ENCODE data around the gene CPA4.

Gene CPA4

DNA sequence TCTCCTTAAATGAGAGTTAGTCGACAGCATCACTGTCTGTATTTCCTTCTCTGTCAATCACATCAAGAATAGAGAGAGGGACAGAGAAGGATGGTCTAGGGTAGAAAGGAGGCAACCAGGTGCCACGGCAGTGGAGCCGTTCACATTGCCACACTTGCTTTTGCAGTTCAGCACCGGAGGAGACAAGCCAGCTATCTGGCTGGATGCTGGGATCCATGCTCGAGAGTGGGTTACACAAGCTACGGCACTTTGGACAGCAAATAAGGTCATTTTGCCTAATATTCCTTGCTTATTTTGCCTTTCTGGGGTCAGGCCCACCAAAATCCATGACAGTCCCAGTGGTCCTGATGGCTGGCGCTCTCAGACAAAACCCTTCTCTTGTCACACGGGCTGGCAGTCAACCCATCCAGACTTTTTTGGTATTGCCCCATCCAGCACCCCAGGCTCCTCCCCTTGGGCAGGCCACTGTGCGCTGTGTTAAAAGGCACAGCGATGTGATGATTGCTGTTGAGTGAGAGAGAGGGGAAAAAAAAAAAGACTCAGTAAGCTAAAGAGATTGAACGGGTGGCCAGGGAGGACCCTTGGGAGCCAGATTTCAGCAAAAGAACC, 17.9 kb upstream of the CPA4 start:
- DNase-seq (ENCODE audit: low read depth in 2 of 2) = no peak

- DNase-seq (ENCODE audit: low read depth in 2 of 2) = no peak
These were observed 17.1 kb upstream of the CPA4 start for GRCh38 chr7:130275826-130276297.

DNA sequence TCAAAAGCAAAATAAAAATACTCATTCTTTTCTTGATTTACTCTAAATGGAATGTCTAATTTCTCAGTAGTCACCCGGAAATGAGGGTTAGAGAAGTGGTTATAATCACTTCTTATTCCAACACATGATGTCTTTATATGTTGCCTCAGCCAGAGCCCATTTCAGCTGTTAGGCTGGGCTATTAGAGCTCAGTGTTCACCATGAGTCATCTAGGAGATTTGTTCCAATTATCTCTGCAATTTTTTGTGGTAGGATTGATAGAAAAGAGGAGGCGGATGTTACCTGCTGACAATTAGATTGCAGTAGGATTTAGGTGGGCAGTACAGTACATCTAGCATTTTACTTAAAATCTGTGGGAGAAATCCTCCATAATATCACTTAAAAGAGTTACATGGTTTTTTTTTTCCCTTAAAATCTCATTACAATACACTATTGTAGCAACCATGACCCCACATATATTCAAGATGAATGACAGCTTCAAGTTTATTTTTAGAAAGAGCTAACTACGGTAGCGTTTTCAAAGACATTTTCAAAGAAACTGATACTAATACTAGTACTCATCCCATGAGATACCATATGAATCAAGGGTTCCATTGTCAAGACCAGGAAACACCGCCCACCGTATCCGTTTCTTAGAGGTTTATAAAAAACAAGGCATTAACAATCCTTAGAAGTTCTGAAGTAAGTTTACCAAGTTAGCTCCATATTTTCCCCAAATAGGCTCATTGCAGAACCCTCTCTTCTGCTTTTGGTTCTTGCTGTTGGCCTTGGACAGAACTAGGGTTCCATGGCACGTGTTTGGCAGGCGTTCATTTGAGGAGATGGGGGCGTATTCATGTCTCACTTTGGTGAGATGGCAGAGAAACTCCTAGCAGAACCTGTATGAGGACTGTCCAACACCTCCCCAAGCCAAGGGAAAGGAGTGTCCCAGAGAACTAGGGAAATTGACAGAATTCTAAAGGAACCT, 15.9 kb upstream of the CPA4 start:
- peak in 1 of 2 donors; percentile 23 for DNase-seq (ENCODE audit: low read depth in 2 of 2)

DNA sequence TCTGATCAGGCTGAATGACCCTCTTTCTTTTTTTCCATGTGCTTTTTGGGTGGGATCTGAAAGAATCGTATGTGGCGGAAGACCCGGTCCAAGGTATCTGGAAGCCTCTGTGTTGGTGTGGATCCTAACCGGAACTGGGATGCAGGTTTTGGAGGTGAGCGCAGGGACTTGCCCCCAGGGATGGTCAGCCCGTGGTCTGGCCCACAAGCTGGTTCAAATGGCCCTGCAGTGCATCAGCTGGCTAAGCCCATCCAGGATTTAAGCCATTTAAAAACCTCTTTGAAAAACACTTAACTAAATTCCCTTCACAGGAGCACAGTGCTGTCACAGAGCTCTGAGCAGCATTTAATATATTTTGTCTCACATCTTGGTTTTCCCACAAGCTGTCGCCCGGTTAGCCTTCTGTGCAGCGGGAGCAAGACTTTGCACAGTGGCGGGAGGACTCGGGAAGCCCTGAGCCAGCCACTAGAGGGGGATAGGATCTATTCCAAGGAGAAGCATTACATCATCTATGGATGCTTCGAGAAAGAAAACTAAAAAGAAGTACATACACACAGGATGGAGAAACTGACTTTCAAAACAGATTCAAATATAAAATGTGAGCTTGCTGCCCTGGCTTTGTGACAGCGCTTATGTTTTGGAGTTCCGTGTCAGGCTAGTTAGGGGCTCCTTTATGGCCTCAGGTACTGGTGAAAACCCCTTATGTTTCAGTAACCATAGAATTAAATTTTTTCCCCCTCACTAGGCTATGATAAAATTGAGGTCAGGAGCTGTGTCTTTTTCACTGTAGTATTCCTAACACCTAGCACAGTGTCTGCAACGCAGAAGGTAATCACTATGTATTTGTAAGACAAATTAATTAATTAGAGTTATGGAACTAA, 15.0 kb upstream of the CPA4 start:
- no peak for DNase-seq (ENCODE audit: low read depth in 2 of 2)

DNA sequence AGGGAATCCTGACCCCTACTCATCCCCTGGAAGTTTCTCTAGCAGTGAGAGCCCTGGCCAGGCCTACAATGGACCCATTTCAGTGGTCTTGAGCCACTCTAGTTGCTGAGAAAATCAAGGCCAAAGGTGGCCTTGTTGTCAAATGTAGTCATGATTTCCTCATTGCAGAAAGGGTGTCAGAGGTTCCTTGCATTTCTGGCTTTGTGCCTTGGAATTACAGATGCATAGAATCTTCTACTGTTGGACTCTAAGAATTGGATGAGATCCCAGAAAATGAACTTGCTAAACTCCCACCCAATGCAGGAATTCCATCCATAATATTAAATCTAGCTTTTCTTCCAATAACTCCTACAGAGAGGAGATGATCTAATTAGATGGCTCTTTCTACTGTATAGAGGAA, 14.1 kb upstream of the CPA4 start:
- DNase-seq (ENCODE audit: low read depth in 2 of 2) = no peak

DNA sequence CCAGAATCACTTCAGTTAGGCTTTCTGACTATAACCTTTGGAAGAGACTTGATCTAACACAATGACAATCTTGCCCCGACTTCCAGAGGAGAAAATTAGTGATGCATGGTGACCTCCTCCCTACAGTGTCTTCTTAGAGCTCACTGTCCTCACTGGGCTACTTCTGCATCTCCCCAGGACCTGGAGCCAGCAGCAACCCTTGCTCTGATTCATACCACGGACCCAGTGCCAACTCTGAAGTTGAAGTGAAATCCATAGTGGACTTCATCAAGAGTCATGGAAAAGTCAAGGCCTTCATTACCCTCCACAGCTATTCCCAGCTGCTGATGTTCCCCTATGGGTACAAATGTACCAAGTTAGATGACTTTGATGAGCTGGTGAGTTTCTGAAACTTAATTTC, 13.7 kb upstream of the CPA4 start:
- no peak for DNase-seq (ENCODE audit: low read depth in 2 of 2)

GRCh38 chr7:130279906-130280305, 13.1 kb upstream of the CPA4 start:
- DNase-seq (ENCODE audit: low read depth in 2 of 2) = no peak

- DNase-seq (ENCODE audit: low read depth in 2 of 2) = no peak
These were observed 11.7 kb upstream of the CPA4 start for GRCh38 chr7:130281260-130281659.

DNA sequence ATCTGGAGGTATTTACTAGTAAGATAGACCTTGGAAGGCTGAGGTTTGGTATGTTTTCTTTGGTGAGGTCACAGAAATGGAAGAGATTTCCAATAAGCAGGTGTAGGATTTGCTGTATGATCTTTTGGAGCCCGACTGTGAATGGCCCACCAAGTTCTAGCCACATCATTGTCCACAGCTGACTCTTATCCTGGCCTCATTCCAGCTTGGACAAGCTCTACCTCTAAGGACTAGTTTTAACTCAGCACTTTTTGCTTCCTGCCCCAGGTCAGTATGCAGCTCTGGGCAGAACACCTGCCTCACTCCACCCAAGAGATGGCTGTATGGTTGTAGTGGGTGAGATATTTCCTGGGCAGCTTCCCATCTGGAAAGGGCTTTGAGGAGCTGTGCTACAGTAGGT, 6.1 kb upstream of the CPA4 start:
- no peak for DNase-seq (ENCODE audit: low read depth in 2 of 2)

- no peak for DNase-seq (ENCODE audit: low read depth in 2 of 2)
These were observed 4.8 kb upstream of the CPA4 start for GRCh38 chr7:130288168-130288567.

DNA sequence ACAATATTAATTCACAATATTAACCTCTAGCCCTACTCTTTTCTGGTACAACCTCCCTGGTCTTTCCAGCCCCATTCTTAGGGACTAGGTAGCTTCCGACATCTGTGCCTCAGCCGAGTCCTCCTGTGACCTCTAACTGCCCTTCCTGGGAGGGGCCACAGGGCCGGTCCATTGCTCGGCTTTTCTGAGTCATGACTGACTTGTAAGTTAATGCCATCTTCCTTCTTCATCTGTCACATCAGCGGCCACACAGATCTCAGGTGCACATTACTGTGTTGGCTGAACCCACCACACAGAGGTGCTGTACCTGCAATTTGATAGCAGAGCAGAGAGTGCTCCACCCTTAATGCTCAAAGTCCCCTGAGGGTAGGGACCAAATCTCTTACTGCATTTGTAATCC, 4.1 kb upstream of the CPA4 start:
- DNase-seq (ENCODE audit: low read depth in 2 of 2) = no peak

- no peak for DNase-seq (ENCODE audit: low read depth in 2 of 2)
These were observed 3.5 kb upstream of the CPA4 start for GRCh38 chr7:130289478-130289877.

DNA sequence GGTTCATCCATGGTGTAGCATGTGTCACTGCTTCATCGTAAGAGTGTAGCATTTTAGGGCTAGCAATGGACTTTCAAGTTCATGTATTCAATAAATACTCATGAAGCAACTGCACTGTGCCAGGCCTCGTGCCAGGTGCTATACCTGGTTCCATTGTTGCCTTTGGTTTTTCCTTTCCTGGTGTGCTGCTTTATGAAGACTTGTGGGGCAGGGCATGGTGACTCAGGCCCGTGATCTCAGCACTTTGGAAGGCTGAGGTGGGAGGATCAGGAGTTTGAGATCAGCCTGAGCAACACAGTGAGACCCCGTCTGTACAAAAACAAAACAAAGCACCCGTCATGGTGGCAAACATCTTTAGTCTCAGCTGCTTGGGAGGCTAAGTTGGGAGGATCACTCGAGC, 2.2 kb upstream of the CPA4 start:
- no peak for DNase-seq (ENCODE audit: low read depth in 2 of 2)

- DNase-seq (ENCODE audit: low read depth in 2 of 2) = no peak
These were observed 560 bp downstream of the CPA4 start for GRCh38 chr7:130293521-130293920.

DNA sequence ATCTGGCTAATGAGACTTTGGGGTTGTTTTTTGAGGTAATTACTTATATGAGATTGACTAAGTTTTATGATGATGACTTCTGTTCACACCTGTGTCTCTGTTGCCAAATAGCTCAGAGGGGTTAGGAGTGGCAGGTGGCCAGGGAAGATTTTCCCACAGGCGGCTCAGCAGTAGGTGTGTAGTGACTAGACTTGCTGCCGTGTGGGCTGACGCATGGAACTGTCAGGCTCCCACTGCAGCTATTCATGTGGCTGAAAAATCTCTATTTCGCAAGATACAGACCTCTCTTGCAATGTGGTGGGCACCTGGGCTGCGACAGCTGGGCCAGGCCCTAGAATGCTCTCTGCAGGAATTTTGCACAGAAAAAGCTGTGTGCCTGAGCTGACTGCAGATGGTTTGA, 1.4 kb downstream of the CPA4 start:
- no peak for DNase-seq (ENCODE audit: low read depth in 2 of 2)

DNA sequence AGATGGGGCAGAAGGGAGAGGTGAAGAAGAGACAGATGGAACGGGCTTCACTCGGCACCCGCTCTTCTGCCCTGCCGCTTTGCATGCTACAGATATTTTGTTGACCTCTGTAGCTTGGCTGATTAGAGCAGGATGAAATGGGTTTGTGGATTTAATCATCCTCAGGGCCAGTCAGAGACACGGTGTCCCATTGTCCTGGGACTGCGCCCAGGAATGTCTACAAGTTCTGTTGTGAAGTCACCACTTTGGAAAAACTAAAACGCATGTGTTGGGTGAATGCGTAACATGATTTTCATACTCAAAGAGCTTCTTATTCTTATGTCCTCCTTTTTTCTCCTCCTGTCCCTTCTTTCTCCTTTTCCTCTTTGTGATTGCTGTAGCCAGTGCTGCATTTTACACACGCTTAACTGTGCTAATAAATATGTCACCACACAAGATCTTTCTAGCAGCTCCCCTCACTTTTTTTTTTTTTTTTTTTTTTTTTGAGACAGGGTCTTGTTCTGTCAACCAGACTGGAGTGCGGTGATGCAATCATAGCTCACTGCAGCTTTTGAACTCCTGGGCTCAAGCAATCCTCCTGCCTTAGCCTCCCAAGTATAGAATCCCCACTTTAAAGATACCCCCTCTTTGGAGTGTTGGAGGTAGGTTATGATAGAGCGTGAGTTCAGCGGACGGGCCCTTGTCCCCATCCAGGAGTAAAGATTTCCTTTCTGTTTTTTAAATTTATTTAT, 3.4 kb downstream of the CPA4 start:
- no peak for DNase-seq (ENCODE audit: low read depth in 2 of 2)

DNA sequence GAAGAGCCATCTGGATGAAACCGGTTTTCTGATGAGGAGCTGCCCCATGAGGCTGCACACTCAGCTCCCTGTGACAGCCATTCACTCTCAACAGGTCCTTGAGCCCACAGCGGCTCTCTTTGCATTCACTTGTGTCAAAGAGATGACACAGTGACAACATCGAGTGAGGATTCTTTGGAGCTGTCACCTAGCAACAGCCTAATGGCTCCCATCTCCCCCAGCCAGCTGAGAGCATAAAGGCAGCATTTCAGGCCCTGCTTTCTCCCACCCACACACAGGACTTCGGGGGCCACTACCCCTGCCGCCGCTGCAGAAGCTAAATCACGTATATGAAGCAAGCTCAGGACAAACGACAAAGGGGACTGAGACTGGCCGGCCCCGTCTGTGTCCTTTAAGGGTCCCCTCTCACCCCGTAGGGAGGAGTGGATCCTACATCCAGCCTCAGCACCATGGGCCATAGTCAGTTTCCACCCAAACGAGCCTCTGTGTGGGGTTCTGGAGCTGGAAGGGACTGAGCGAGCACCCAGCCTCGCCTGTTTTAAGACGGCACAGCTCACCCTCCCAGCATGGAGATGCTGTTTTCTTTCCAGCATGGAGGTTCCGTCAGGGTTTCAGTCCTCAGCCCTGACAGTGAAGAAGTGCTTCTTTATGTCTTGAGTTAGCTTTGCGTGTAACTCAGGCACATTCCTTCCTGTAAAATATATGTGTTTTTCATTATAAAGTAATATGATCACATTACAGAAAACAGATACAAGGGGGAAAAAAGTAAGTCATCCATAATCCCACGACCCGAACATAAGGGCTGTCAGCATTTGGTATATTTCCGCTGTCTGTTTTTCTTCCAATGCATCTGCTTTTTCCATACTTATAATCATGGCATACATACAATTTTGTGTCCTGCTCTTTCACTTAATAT, 4.9 kb downstream of the CPA4 start:
- DNase-seq (ENCODE audit: low read depth in 2 of 2) = no peak

- no peak for DNase-seq (ENCODE audit: low read depth in 2 of 2)
These were observed 5.8 kb downstream of the CPA4 start for GRCh38 chr7:130298544-130299326.

GRCh38 chr7:130299866-130300265, 6.9 kb downstream of the CPA4 start:
- DNase-seq (ENCODE audit: low read depth in 2 of 2) = no peak

Measured in stimulated activated CD8-positive, alpha-beta memory T cell treated with anti-CD3 and anti-CD28 coated beads, Interleukin-2, amount 100 ng/mL, for 48 hours (primary cell).